Measurements from ENCODE around the gene RNF224.

- TF ChIP-seq REST (IDR thresholded peaks at IDR 0.05; ENCODE audit: low read depth, low read length) (no peak), NFIC (IDR thresholded peaks at IDR 0.05; ENCODE audit: low read depth, low read length) (no peak), POLR2A (IDR thresholded peaks at IDR 0.05; ENCODE audit: low read depth, low read length) (no peak), MTA2 (IDR thresholded peaks at IDR 0.05; ENCODE audit: low read depth) (no peak), BMI1 (IDR thresholded peaks at IDR 0.05; ENCODE audit: borderline replicate concordance) (no peak), CTCF (IDR thresholded peaks at IDR 0.05 in 2 of 3, conservative IDR thresholded peaks at IDR 0.05 in 1 of 3; ENCODE audit: control insufficient read depth in 2 of 3, extremely low read depth in 1 of 3, insufficient read depth in 1 of 3, low read depth in 3 of 3, low read length in 3 of 3) (no peak), CEBPZ (IDR thresholded peaks at IDR 0.05; ENCODE audit: low read depth, low read length) (no peak), ZNF24 (IDR thresholded peaks at IDR 0.05) (no peak), MEF2B (IDR thresholded peaks at IDR 0.05; ENCODE audit: partially characterized antibody, poor library complexity, severe bottlenecking) (no peak)
Measured at GRCh38 chr9:137193771-137194170, 33.5 kb upstream of the RNF224 start.

Data from GM12878 (cell line).